ENCODE results near the gene CNTLN. TPM values are rescaled to one million over a fixed set of nuclear protein-coding genes. Genes with fewer than 3 reads are reported as not detected.

CNTLN gene
- total and polyA plus RNA-seq, 9 of the 15 experiments (the other 6 are each of a cell fraction or from before 2014, with no cell fraction given): 0.08 TPM; not detected in 8

DNA sequence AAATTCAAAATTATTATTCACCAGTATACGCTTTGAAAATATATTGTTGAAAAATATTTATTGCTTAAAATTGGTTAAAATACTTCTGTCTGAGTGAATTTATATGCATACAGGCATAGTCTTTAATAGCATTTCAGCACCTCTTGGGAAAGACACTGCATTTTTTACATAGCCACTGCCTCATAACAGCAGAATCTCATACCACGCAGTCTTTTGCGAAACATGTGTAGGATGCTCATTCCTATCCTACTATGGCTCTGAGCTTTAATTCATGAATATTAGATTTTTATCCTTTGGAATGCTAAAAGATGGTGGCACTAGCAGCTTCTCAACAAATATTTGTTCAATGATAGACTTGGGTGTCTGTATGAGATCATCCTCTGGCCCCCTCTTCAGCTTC lies 350.1 kb downstream of the CNTLN start:
- no peak overlapping the region for H3K27ac ChIP-seq (ENCODE audit: extremely low read depth, low read depth, low read length)
- no peak overlapping the region for H2AFZ ChIP-seq (ENCODE audit: low read depth, low read length)
- no peaks in the 10 kb centered on the region for H3K36me3 ChIP-seq (ENCODE audit: control insufficient read depth, insufficient read depth, low read length)
- CTCF ChIA-PET (ENCODE audit: low intra/inter-chr PET ratio): no interaction called here
- no peak overlapping the region for H3K4me3 ChIP-seq
- no peaks in the 10 kb centered on the region for H3K27me3 ChIP-seq (ENCODE audit: control insufficient read depth in 2 of 2, insufficient read depth in 2 of 2, low read length in 2 of 2)
- DNase-seq (ENCODE audit: extremely low read depth in 1 of 4, low spot score in 3 of 4) (no peak), FAIRE-seq (no peak), ATAC-seq (no peak)
- H3K4me1 ChIP-seq (replicated peaks in 1 of 2; ENCODE audit: control insufficient read depth in 2 of 2, insufficient read depth in 2 of 2, low read length in 2 of 2): no peaks in the 10 kb centered on the region
- POLR2A ChIA-PET: no interaction called here
- TF ChIP-seq, protein P1, sequence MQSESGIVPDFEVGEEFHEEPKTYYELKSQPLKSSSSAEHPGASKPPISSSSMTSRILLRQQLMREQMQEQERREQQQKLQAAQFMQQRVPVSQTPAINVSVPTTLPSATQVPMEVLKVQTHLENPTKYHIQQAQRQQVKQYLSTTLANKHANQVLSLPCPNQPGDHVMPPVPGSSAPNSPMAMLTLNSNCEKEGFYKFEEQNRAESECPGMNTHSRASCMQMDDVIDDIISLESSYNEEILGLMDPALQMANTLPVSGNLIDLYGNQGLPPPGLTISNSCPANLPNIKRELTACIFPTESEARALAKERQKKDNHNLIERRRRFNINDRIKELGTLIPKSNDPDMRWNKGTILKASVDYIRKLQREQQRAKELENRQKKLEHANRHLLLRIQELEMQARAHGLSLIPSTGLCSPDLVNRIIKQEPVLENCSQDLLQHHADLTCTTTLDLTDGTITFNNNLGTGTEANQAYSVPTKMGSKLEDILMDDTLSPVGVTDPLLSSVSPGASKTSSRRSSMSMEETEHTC (IDR thresholded peaks at IDR 0.05): no peak
- TF ChIP-seq MEIS2 (IDR thresholded peaks at IDR 0.05; ENCODE audit: partially characterized antibody): no peak
- TF ChIP-seq, protein P2, sequence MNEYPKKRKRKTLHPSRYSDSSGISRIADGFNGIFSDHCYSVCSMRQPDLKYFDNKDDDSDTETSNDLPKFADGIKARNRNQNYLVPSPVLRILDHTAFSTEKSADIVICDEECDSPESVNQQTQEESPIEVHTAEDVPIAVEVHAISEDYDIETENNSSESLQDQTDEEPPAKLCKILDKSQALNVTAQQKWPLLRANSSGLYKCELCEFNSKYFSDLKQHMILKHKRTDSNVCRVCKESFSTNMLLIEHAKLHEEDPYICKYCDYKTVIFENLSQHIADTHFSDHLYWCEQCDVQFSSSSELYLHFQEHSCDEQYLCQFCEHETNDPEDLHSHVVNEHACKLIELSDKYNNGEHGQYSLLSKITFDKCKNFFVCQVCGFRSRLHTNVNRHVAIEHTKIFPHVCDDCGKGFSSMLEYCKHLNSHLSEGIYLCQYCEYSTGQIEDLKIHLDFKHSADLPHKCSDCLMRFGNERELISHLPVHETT (CRISPR knock-in tag; conservative IDR thresholded peaks at IDR 0.05 in 1 of 2, IDR thresholded peaks at IDR 0.05 in 1 of 2): no peak
- no peak for TF ChIP-seq E2F3 (CRISPR knock-in tag; IDR thresholded peaks at IDR 0.05)
- TF ChIP-seq CBX3 (IDR thresholded peaks at IDR 0.05; ENCODE audit: borderline replicate concordance in 1 of 2, low read length in 2 of 2): no peak
- TF ChIP-seq LCOR (CRISPR knock-in tag; IDR thresholded peaks at IDR 0.05): no peak
- H4K20me1 ChIP-seq (replicated peaks; ENCODE audit: control insufficient read depth, insufficient read depth, low read length): no peaks in the 10 kb centered on the region
- 2% methylated on average over 3 of the region's 3 CpGs for WGBS (ENCODE audit: insufficient coverage, low coverage, missing lambda C conversion rate)
- no peaks in the 10 kb centered on the region for H3K79me2 ChIP-seq (ENCODE audit: control insufficient read depth, insufficient read depth, low read length)
- in situ Hi-C loops (cut with MboI): no loop called here
- no TSS peak for BruUV-seq (replicated peaks)
- intact Hi-C loops (cut with micrococcal nuclease): no loop called here
- no peak overlapping the region for H3K4me2 ChIP-seq (ENCODE audit: insufficient read depth, low read length)
- no peak overlapping the region for H3K9ac ChIP-seq (ENCODE audit: insufficient read depth in 1 of 2, low read depth in 2 of 2, low read length in 2 of 2)
- no peaks in the 10 kb centered on the region for H3K9me1 ChIP-seq (ENCODE audit: control insufficient read depth, insufficient read depth, low read length)
- H3K9me3 ChIP-seq (replicated peaks; ENCODE audit: control insufficient read depth, insufficient read depth, low read depth, low read length): no peaks in the 10 kb centered on the region
